HCT116 (cell line): ENCODE measurements around the gene MIR17HG.

Experiments used
- ELF1 ChIP-seq: IDR thresholded peaks from 2 replicates; pipeline ENCODE4 v1.6.1; 2012; ENCODE audit warnings: low read depth, borderline replicate concordance
- EZH2 ChIP-seq: fragments of 200-600 bp; sonication (generic); IDR thresholded peaks from 2 replicates; pipeline ENCODE4 v1.6.1; 2017; ENCODE audit warnings: antibody characterized with exemption, mixed run types
- RAD21 ChIP-seq: IDR thresholded peaks from 2 replicates; pipeline ENCODE4 v1.6.1; 2012; ENCODE audit warnings: low read depth, mild to moderate bottlenecking
- YY1 ChIP-seq: IDR thresholded peaks from 2 replicates; pipeline ENCODE4 v1.6.1; 2011; ENCODE audit warnings: low read length, low read depth, moderate library complexity, mild to moderate bottlenecking; ENCODE audit not compliant: insufficient replicate concordance; ENCODE audit errors: extremely low read depth
- TF ChIP-seq, protein P1 (sequence below), 3 experiments: fragments of 200-600 bp in 1 of 3; sonication (generic) in 1 of 3; IDR thresholded peaks in 2 of 3; conservative IDR thresholded peaks in 1 of 3; 2 replicates each; pipeline ENCODE4 v1.5.1; 2012 to 2017; ENCODE audit warnings: low read depth in 2 of 3, low read length in 2 of 3, antibody characterized with exemption in 1 of 3, borderline replicate concordance in 1 of 3, control low read depth in 1 of 3, mild to moderate bottlenecking in 1 of 3, mixed read lengths in 1 of 3, mixed run types in 1 of 3, moderate library complexity in 1 of 3; ENCODE audit not compliant: insufficient read depth in 1 of 3
- TF ChIP-seq, protein P2 (sequence below): IDR thresholded peaks from 2 replicates; pipeline ENCODE4 v1.6.1; 2012; ENCODE audit warnings: low read depth

- no peak for TF ChIP-seq ELF1
- TF ChIP-seq, protein P1, sequence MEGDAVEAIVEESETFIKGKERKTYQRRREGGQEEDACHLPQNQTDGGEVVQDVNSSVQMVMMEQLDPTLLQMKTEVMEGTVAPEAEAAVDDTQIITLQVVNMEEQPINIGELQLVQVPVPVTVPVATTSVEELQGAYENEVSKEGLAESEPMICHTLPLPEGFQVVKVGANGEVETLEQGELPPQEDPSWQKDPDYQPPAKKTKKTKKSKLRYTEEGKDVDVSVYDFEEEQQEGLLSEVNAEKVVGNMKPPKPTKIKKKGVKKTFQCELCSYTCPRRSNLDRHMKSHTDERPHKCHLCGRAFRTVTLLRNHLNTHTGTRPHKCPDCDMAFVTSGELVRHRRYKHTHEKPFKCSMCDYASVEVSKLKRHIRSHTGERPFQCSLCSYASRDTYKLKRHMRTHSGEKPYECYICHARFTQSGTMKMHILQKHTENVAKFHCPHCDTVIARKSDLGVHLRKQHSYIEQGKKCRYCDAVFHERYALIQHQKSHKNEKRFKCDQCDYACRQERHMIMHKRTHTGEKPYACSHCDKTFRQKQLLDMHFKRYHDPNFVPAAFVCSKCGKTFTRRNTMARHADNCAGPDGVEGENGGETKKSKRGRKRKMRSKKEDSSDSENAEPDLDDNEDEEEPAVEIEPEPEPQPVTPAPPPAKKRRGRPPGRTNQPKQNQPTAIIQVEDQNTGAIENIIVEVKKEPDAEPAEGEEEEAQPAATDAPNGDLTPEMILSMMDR (IDR thresholded peaks at IDR 0.05 in 2 of 3, conservative IDR thresholded peaks at IDR 0.05 in 1 of 3; ENCODE audit: borderline replicate concordance in 1 of 3, insufficient read depth in 1 of 3, low read depth in 2 of 3, low read length in 2 of 3): no peak
- TF ChIP-seq, protein P2, sequence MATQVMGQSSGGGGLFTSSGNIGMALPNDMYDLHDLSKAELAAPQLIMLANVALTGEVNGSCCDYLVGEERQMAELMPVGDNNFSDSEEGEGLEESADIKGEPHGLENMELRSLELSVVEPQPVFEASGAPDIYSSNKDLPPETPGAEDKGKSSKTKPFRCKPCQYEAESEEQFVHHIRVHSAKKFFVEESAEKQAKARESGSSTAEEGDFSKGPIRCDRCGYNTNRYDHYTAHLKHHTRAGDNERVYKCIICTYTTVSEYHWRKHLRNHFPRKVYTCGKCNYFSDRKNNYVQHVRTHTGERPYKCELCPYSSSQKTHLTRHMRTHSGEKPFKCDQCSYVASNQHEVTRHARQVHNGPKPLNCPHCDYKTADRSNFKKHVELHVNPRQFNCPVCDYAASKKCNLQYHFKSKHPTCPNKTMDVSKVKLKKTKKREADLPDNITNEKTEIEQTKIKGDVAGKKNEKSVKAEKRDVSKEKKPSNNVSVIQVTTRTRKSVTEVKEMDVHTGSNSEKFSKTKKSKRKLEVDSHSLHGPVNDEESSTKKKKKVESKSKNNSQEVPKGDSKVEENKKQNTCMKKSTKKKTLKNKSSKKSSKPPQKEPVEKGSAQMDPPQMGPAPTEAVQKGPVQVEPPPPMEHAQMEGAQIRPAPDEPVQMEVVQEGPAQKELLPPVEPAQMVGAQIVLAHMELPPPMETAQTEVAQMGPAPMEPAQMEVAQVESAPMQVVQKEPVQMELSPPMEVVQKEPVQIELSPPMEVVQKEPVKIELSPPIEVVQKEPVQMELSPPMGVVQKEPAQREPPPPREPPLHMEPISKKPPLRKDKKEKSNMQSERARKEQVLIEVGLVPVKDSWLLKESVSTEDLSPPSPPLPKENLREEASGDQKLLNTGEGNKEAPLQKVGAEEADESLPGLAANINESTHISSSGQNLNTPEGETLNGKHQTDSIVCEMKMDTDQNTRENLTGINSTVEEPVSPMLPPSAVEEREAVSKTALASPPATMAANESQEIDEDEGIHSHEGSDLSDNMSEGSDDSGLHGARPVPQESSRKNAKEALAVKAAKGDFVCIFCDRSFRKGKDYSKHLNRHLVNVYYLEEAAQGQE: no peak
- TF ChIP-seq RAD21: no peak
- TF ChIP-seq EZH2: no peak
- no peak for TF ChIP-seq YY1
These were observed 12.8 kb downstream of the MIR17HG start for GRCh38 chr13:91360246-91360751.
